ENCODE data around the gene HYCC1.
"Not testable (repeated sequence)": the region's sequence is repeated elsewhere in the genome, so short reads cannot be mapped to it uniquely, and the experiment has no call there.

GRCh38 chr7:23035542-23036371 is 21.8 kb upstream of the HYCC1 start:
- not testable (repeated sequence) for TF ChIP-seq CTCF (IDR thresholded peaks at IDR 0.05; ENCODE audit: low read depth, low read length, poor library complexity, severe bottlenecking); EZH2phosphoT487 (IDR thresholded peaks at IDR 0.05; ENCODE audit: borderline replicate concordance, low read length)

Data from DOHH2 (cell line).